MM.1S (cell line): ENCODE data around the gene DOCK4.

Experiments used
- CTCF ChIP-seq: fragments of 300-600 bp; sonication (generic); IDR thresholded peaks from 2 replicates; pipeline ENCODE4 v1.5.1; 2016; ENCODE audit warnings: antibody characterized with exemption, low read length, mixed read lengths
- EZH2 ChIP-seq: fragments of 300-600 bp; sonication (generic); optimal IDR thresholded peaks from 2 replicates; pipeline ENCODE3; 2017; ENCODE audit warnings: low read depth, mild to moderate bottlenecking, antibody characterized with exemption, low read length, mixed read lengths
- EZH2phosphoT487 ChIP-seq: fragments of 300-600 bp; sonication (generic); IDR thresholded peaks from 2 replicates; pipeline ENCODE4 v1.6.1; 2018; ENCODE audit warnings: antibody characterized with exemption, low read length

- no peak for TF ChIP-seq EZH2phosphoT487
- no peak for TF ChIP-seq CTCF
- no peak for TF ChIP-seq EZH2
These were observed 46.5 kb upstream of the DOCK4 start for GRCh38 chr7:112252691-112253090.
